SK-N-SH (cell line): Measurements from ENCODE around the gene DTNA. TPM values are rescaled to one million over a fixed set of nuclear protein-coding genes. Genes with fewer than 3 reads are reported as not detected.

Source experiments
- CTCF ChIA-PET: fragments of 300-600, 350-600 bp; formaldehyde crosslinking; extraction: SDS; loops from one replicate; lab custom pipeline; 2021; lab: Yijun Ruan, JAX
- POLR2A ChIA-PET: fragments of 350-600 bp; sonication (Branson Sonifier 250); formaldehyde crosslinking; extraction: SDS; loops from one replicate; lab custom pipeline; 2020; ENCODE audit warnings: antibody characterized with exemption, inconsistent platforms; lab: Yijun Ruan, JAX
- DNase-seq: peaks from one replicate; pipeline ENCODE4 v3.0.0; 2012
- H2AFZ ChIP-seq: fragments of 200-600 bp; sonication (generic); 2 replicates; pipeline ENCODE4 v1.8.1; 2016; ENCODE audit warnings: antibody characterized with exemption, mild to moderate bottlenecking, low read depth
- H3F3A ChIP-seq: fragments of 200-600 bp; sonication (generic); replicated peaks from 2 replicates; pipeline ENCODE3; 2016; ENCODE audit warnings: antibody characterized with exemption, mild to moderate bottlenecking; ENCODE audit not compliant: insufficient read depth
- H3K27ac ChIP-seq, 2 experiments: fragments of 200-500 bp in 1 of 2; fragments of 200-600 bp in 1 of 2; sonication (Bioruptor generic) in 1 of 2; sonication (generic), shearing (Covaris generic) in 1 of 2; 2 replicates each; pipeline versions ENCODE4 v1.5.1 to v1.6.1; 2014 to 2016; ENCODE audit warnings: low read depth in 2 of 2, inconsistent platforms in 1 of 2, low read length in 1 of 2, mild to moderate bottlenecking in 1 of 2, mixed read lengths in 1 of 2
- H3K27me3 ChIP-seq: fragments of 200-600 bp; sonication (generic), shearing (Covaris generic); 2 replicates; pipeline ENCODE4 v1.6.1; 2016; ENCODE audit warnings: mixed run types; ENCODE audit not compliant: insufficient read depth
- H3K36me3 ChIP-seq, 2 experiments: fragments of 200-500 bp in 1 of 2; fragments of 200-600 bp in 1 of 2; sonication (Bioruptor generic) in 1 of 2; sonication (generic) in 1 of 2; replicated peaks in 1 of 2; 2 replicates each; pipeline versions ENCODE3 to v1.5.1; 2014 to 2016; ENCODE audit warnings: low read length in 1 of 2, mild to moderate bottlenecking in 1 of 2; ENCODE audit not compliant: insufficient read depth in 2 of 2, control insufficient read depth in 1 of 2
- H3K4me1 ChIP-seq, 2 experiments: fragments of 200-500 bp in 1 of 2; fragments of 200-600 bp in 1 of 2; sonication (Bioruptor generic) in 1 of 2; sonication (generic), shearing (Covaris generic) in 1 of 2; 2 replicates each; pipeline versions ENCODE4 v1.5.1 to v1.6.1; 2014 to 2016; ENCODE audit warnings: low read depth in 1 of 2, low read length in 1 of 2, mixed run types in 1 of 2; ENCODE audit not compliant: insufficient read depth in 2 of 2, control insufficient read depth in 1 of 2
- H3K4me2 ChIP-seq: fragments of 200-600 bp; sonication (generic), shearing (Covaris generic); 2 replicates; pipeline ENCODE4 v1.6.1; 2017; ENCODE audit warnings: mixed run types
- H3K4me3 ChIP-seq, 2 experiments: fragments of 200-500 bp in 1 of 2; fragments of 200-600 bp in 1 of 2; sonication (Bioruptor generic) in 1 of 2; sonication (generic), shearing (Covaris generic) in 1 of 2; 2 replicates each; pipeline versions ENCODE4 v1.5.1 to v1.8.1; 2014 to 2016; ENCODE audit warnings: low read depth in 2 of 2, inconsistent platforms in 1 of 2, low read length in 1 of 2, mild to moderate bottlenecking in 1 of 2, mixed read lengths in 1 of 2, moderate library complexity in 1 of 2
- H3K79me2 ChIP-seq: fragments of 200-600 bp; sonication (generic); 2 replicates; pipeline ENCODE4 v1.8.1; 2017; ENCODE audit warnings: mild to moderate bottlenecking; ENCODE audit not compliant: insufficient read depth
- H3K9ac ChIP-seq: fragments of 200-600 bp; sonication (generic); 2 replicates; pipeline ENCODE4 v1.6.1; 2017; ENCODE audit warnings: mixed run types
- H3K9me2 ChIP-seq: fragments of 200-600 bp; sonication (generic); 2 replicates; pipeline ENCODE4 v1.6.1; 2017; ENCODE audit warnings: mixed run types
- H3K9me3 ChIP-seq: fragments of 200-600 bp; sonication (generic); 2 replicates; pipeline ENCODE4 v1.6.1; 2017; ENCODE audit warnings: mixed run types, mild to moderate bottlenecking, moderate library complexity
- H4K20me1 ChIP-seq: fragments of 200-600 bp; sonication (generic); 2 replicates; pipeline ENCODE4 v1.6.1; 2017; ENCODE audit warnings: mild to moderate bottlenecking, mixed run types; ENCODE audit not compliant: insufficient read depth
- CHD2 ChIP-seq: fragments of 150-350 bp; IDR thresholded peaks from 2 replicates; pipeline ENCODE4 v1.6.1; 2018; ENCODE audit warnings: low read length; ENCODE audit not compliant: partially characterized antibody
- CTCF ChIP-seq: fragments of 200-600 bp; sonication (generic); IDR thresholded peaks from 2 replicates; pipeline ENCODE4 v1.6.1; 2017; ENCODE audit warnings: antibody characterized with exemption, mild to moderate bottlenecking, moderate library complexity
- ELF1 ChIP-seq: IDR thresholded peaks from 2 replicates; pipeline ENCODE4 v1.4.0; 2012
- FOSL2 ChIP-seq: IDR thresholded peaks from 2 replicates; pipeline ENCODE4 v1.4.0; 2012; ENCODE audit warnings: low read depth, mild to moderate bottlenecking, moderate library complexity, borderline replicate concordance
- FOXM1 ChIP-seq: IDR thresholded peaks from 2 replicates; pipeline ENCODE4 v1.4.0; 2012; ENCODE audit warnings: low read depth, mild to moderate bottlenecking
- GABPA ChIP-seq: IDR thresholded peaks from 2 replicates; pipeline ENCODE4 v1.4.0; 2012; ENCODE audit warnings: low read depth, mild to moderate bottlenecking
- GATA2 ChIP-seq: sonication (generic); formaldehyde crosslinking; IDR thresholded peaks from 2 replicates; pipeline ENCODE4 v1.5.0; 2020; ENCODE audit warnings: mild to moderate bottlenecking, missing genetic modification reagents
- JUND ChIP-seq: IDR thresholded peaks from 2 replicates; pipeline ENCODE4 v1.4.0; 2012
- MEF2A ChIP-seq: IDR thresholded peaks from 2 replicates; pipeline ENCODE4 v1.4.0; 2012; ENCODE audit warnings: low read depth, borderline replicate concordance
- MXI1 ChIP-seq: IDR thresholded peaks from 2 replicates; pipeline ENCODE4 v1.6.1; 2012; ENCODE audit warnings: mild to moderate bottlenecking, low read depth, low read length, improper control_type of control experiment
- RXRA ChIP-seq: IDR thresholded peaks from 2 replicates; pipeline ENCODE4 v1.4.0; 2012; ENCODE audit warnings: low read depth, mild to moderate bottlenecking, borderline replicate concordance
- SIN3A ChIP-seq: IDR thresholded peaks from 2 replicates; pipeline ENCODE4 v1.6.1; 2012; ENCODE audit warnings: low read depth, mild to moderate bottlenecking, low read length, moderate library complexity, borderline replicate concordance
- SMC3 ChIP-seq: IDR thresholded peaks from 2 replicates; pipeline ENCODE4 v1.6.1; 2012; ENCODE audit warnings: low read depth, low read length, improper control_type of control experiment
- TEAD4 ChIP-seq: IDR thresholded peaks from 2 replicates; pipeline ENCODE4 v1.4.0; 2012; ENCODE audit warnings: mild to moderate bottlenecking, borderline replicate concordance; ENCODE audit not compliant: insufficient read depth
- USF1 ChIP-seq: IDR thresholded peaks from 2 replicates; pipeline ENCODE4 v1.4.0; 2012; ENCODE audit warnings: low read depth, borderline replicate concordance
- USF2 ChIP-seq: fragments of 150-350 bp; IDR thresholded peaks from 2 replicates; pipeline ENCODE4 v1.6.1; 2017; ENCODE audit warnings: antibody characterized with exemption, low read length, low read depth, borderline replicate concordance
- ZBTB33 ChIP-seq: IDR thresholded peaks from 2 replicates; pipeline ENCODE4 v1.4.0; 2012; ENCODE audit warnings: low read depth, borderline replicate concordance
- WGBS: methylation state at CpG from one replicate; pipeline ENCODE4 v1.1.6; 2017; ENCODE audit warnings: low lambda C conversion rate; 5-methylcytosine and 5-hydroxymethylcytosine counted together
- polyA plus RNA-seq, 3 experiments: library from polyadenylated mRNA; depleted of rRNA; stranded (reverse); fragments of >200 nt; gene quantifications; 2 replicates each; pipeline ENCODE4 v1.2.3, GENCODE V29; 2012

Gene DTNA
- polyA plus RNA-seq, 1 of the 3 experiments (the other 2 are of a cell fraction), result 7.9 TPM

- H3K4me1 ChIP-seq, result peaks cover 0 to 10% of the 10 kb centered on the region in 2 experiments; a peak in 3 of 4 replicates
- TF ChIP-seq MEF2A (no peak), GABPA (no peak), FOSL2 (no peak), ELF1 (no peak), SMC3 (no peak)
- peaks cover 2% of the 10 kb centered on the region for H3F3A ChIP-seq
- no peaks in the 10 kb centered on the region for H4K20me1 ChIP-seq
- H3K9ac ChIP-seq, result no peak overlapping the region
- H3K4me3 ChIP-seq, result no peak overlapping the region
- no peak overlapping the region for H3K27ac ChIP-seq
- CTCF ChIA-PET, result no interaction called here
- WGBS, result 91% methylated on average over 3 of the region's 3 CpGs
- no peaks in the 10 kb centered on the region for H3K9me3 ChIP-seq
- POLR2A ChIA-PET, result interaction anchor here (0.5 kb wide), 1 partner anchor 162 kb away, joined by 3 read pairs; no protein-coding TSS in a partner anchor
- H3K27me3 ChIP-seq, result no peaks in the 10 kb centered on the region
- no peaks in the 10 kb centered on the region for H3K79me2 ChIP-seq
- H3K9me2 ChIP-seq, result no peaks in the 10 kb centered on the region
- no peak overlapping the region for H3K4me2 ChIP-seq
- no peak for DNase-seq
- H3K36me3 ChIP-seq, result no peaks in the 10 kb centered on the region
- H2AFZ ChIP-seq, result no peak overlapping the region
These were observed 7.3 kb upstream of the DTNA start for GRCh38 chr18:34702814-34703213.

GRCh38 chr18:34704074-34704473, 6.0 kb upstream of the DTNA start:
- POLR2A ChIA-PET, result no interaction called here
- no peak overlapping the region for H3K9ac ChIP-seq
- H3K4me2 ChIP-seq, result no peak overlapping the region
- no peaks in the 10 kb centered on the region for H4K20me1 ChIP-seq
- H3K27ac ChIP-seq, result no peak overlapping the region
- H3K4me3 ChIP-seq, result no peak overlapping the region
- no peaks in the 10 kb centered on the region for H3K79me2 ChIP-seq
- DNase-seq, result no peak
- H3K27me3 ChIP-seq, result no peaks in the 10 kb centered on the region
- H3K4me1 ChIP-seq, result peaks cover under 1 to 19% of the 10 kb centered on the region in 2 experiments; a peak in 3 of 4 replicates
- no peaks in the 10 kb centered on the region for H3K36me3 ChIP-seq
- no peak for TF ChIP-seq RXRA
- TF ChIP-seq CTCF, result no peak
- no peak for TF ChIP-seq TEAD4
- TF ChIP-seq USF1, result no peak
- no peak for TF ChIP-seq ZBTB33
- TF ChIP-seq FOXM1, result no peak
- no peak for TF ChIP-seq GATA2 (CRISPR knock-in tag)
- no peak for TF ChIP-seq JUND
- TF ChIP-seq CHD2, result no peak
- TF ChIP-seq SIN3A, result no peak
- TF ChIP-seq MXI1, result no peak
- TF ChIP-seq USF2, result no peak
- H3F3A ChIP-seq, result peaks cover 13% of the 10 kb centered on the region
- H3K9me3 ChIP-seq, result no peaks in the 10 kb centered on the region
- CTCF ChIA-PET, result interaction anchor here (0.8 kb wide), 1 partner anchor 42 kb away, joined by 3 read pairs; no protein-coding TSS in a partner anchor
- WGBS, result 75% methylated on average over 1 of the region's 1 CpG
- no peak overlapping the region for H2AFZ ChIP-seq
- H3K9me2 ChIP-seq, result no peaks in the 10 kb centered on the region
